ENCODE results near the gene LIM2.

The LIM2 gene

GRCh38 chr19:51330366-51330765 lies 57.4 kb downstream of the LIM2 start:
- CTCF ChIA-PET: no interaction called here
- H3K27ac ChIP-seq: no peak overlapping the region
- no peak for TF ChIP-seq CTCF (conservative IDR thresholded peaks at IDR 0.05; ENCODE audit: low read depth)
- POLR2A ChIA-PET (ENCODE audit: low non-redundant PET): no interaction called here
- DNase-seq (ENCODE audit: low spot score): no peak
